Neuron (in vitro differentiated cells): ENCODE measurements around the gene PCK1.
"Not testable (repeated sequence)": the region's sequence is repeated elsewhere in the genome, so short reads cannot be mapped to it uniquely, and the experiment has no call there.

Experiments used
- H2AFZ ChIP-seq: one replicate; pipeline ENCODE4 v1.6.1; 2013; ENCODE audit warnings: low read depth, mild to moderate bottlenecking, inconsistent platforms, low read length, moderate library complexity
- H3K27me3 ChIP-seq: one replicate; pipeline ENCODE4 v1.6.1; 2013; ENCODE audit warnings: low read length; ENCODE audit not compliant: insufficient read depth
- H3K36me3 ChIP-seq: one replicate; pipeline ENCODE4 v1.6.1; 2013; ENCODE audit warnings: low read length; ENCODE audit not compliant: insufficient read depth
- H3K4me1 ChIP-seq: one replicate; pipeline ENCODE4 v1.6.1; 2013; ENCODE audit warnings: low read length; ENCODE audit not compliant: insufficient read depth
- H3K4me3 ChIP-seq: 2 replicates; pipeline ENCODE4 v1.5.1; 2013; ENCODE audit warnings: mild to moderate bottlenecking, low read length, moderate library complexity
- H3K9me3 ChIP-seq: one replicate; pipeline ENCODE4 v1.6.1; 2013; ENCODE audit warnings: low read length

The PCK1 gene

GRCh38 chr20:57560554-57561355 lies at the start of gene PCK1:
TSS of gene PCK1 (plus strand) at chr20:57561110. CDS start at chr20:57561412, 302 bp downstream.
- Histone ChIP-seq H3K9me3 (no peaks in the 10 kb centered on the region), H3K27me3 (peaks cover 28% of the 10 kb centered on the region), H3K4me1 (no peaks in the 10 kb centered on the region), H3K36me3 (no peaks in the 10 kb centered on the region), H3K4me3 (no peak within 1 kb of the TSS), H2AFZ (no peak within 1 kb of the TSS)

GRCh38 chr20:57511709-57512108 lies 49.2 kb upstream of the PCK1 start:
- H3K4me1 ChIP-seq, H3K9me3 ChIP-seq, H2AFZ ChIP-seq, H3K36me3 ChIP-seq, H3K4me3 ChIP-seq: not testable (repeated sequence)
- peaks cover 19% of the 10 kb centered on the region for H3K27me3 ChIP-seq

GRCh38 chr20:57512432-57512831 lies 48.5 kb upstream of the PCK1 start:
- no peaks in the 10 kb centered on the region for H3K9me3 ChIP-seq
- no peak overlapping the region for H3K4me3 ChIP-seq
- peaks cover 16% of the 10 kb centered on the region for H3K27me3 ChIP-seq
- H3K36me3 ChIP-seq, result no peaks in the 10 kb centered on the region
- no peak overlapping the region for H2AFZ ChIP-seq
- H3K4me1 ChIP-seq, result no peaks in the 10 kb centered on the region

DNA sequence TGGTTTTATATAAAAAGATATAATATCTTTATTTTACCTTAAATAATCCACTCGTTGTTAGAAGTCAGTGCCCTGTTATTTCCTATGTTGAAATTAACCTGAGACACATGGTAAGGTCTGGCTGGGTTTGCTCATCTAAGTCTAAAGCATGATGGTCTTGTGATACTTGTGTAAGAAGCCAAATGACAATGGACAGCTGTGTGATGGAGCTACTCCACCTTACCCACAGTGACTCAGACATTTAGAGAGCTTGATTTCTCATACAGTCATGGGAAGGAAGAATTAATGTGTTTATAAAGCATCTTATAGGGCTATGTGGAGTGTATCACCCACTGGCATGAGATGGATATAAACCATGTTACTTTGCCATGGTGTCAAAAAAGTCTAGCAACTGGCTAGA lies 47.7 kb upstream of the PCK1 start:
- Histone ChIP-seq H2AFZ (no peak overlapping the region), H3K4me3 (no peak overlapping the region), H3K9me3 (no peaks in the 10 kb centered on the region), H3K4me1 (no peaks in the 10 kb centered on the region), H3K27me3 (peaks cover 15% of the 10 kb centered on the region), H3K36me3 (no peaks in the 10 kb centered on the region)

DNA sequence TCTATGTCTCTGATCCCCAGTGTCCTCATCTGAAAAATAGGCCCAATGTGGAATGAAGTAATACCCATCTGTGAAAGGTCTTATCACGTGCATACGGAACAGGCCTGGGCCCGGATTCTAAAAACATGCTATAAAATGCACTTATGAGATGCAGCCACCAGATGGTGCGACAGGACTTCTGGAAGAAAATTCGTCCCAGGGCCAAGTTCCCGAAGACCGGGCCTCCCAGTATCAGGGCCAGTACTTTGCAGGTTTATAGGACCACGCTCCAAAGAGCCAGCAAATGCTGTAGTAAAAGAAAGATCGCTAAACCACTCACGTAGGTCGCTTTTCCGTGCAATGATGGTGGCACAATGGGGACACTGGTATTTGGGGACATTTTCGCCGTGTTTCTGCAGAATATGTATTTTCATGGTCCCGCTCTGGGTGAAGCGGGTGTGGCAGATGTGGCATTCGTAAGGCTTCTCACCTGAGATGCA lies 46.6 kb upstream of the PCK1 start:
- H2AFZ ChIP-seq, result no peak overlapping the region
- no peak overlapping the region for H3K4me3 ChIP-seq
- H3K36me3 ChIP-seq, result no peaks in the 10 kb centered on the region
- no peaks in the 10 kb centered on the region for H3K9me3 ChIP-seq
- H3K27me3 ChIP-seq, result peaks cover 9% of the 10 kb centered on the region
- no peaks in the 10 kb centered on the region for H3K4me1 ChIP-seq

DNA sequence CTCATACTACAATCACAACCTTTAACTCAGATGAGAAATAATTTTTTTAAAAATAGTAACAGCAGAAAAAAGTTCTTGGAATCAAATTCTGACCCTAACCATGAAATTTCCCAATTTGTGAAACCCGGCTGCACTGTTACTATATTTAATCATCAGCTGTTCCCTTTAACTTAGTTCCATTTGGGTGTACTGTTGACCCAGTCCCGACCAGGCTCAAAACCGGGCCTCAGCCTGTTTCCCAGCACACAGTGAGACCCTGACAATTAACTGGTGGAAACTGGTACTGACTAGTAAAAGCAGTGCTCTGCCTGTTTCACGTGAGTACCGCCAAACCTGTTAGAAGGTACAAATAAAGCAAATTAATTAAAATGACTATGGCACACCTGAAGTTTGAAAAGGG lies 43.0 kb upstream of the PCK1 start:
- Histone ChIP-seq H2AFZ (no peak overlapping the region), H3K4me1 (peaks cover 1% of the 10 kb centered on the region), H3K36me3 (no peaks in the 10 kb centered on the region), H3K9me3 (peaks cover 1% of the 10 kb centered on the region), H3K27me3 (peaks cover 15% of the 10 kb centered on the region), H3K4me3 (no peak overlapping the region)

DNA sequence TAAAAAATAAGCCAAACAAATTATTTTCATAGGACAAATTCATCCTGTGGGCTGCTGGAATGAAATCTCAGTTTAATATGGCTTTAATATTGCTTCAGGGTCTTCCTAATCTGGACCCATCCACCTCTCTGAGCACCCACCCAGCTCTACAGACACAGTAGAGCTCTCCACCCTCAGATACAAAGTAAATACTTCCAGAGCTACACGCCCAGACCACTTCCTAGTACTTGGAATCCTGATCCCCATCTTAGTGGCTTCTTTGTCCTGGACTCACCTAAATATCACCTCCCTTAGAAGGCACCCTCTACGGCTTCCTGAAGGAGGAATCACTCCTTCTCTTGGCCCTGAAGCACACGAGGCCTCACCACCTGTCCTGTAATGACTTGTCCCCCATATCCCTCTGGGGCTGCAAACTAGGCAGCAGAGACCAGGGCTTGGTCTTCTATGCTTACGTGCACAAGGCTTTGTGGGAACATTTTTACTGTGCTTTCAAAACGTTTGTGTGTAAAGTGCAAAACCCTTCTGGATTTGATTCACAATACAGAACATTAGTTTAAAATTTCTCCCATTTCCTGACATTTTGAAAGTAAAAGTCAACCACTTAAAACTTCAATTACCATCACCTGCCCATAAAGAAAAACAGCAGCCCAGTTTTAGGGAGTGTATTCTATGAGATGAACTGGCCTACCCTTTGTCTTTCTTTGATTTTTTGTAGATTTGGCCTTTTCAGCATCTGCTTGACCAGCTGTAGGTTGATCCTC lies 38.4 kb upstream of the PCK1 start:
- no peak overlapping the region for H2AFZ ChIP-seq
- H3K4me1 ChIP-seq, result peaks cover 5% of the 10 kb centered on the region
- H3K27me3 ChIP-seq, result peaks cover 13% of the 10 kb centered on the region
- H3K36me3 ChIP-seq, result no peaks in the 10 kb centered on the region
- H3K4me3 ChIP-seq, result no peak overlapping the region
- H3K9me3 ChIP-seq, result peaks cover 1% of the 10 kb centered on the region

- peaks cover 5% of the 10 kb centered on the region for H3K4me1 ChIP-seq
- no peak overlapping the region for H3K4me3 ChIP-seq
- peaks cover 9% of the 10 kb centered on the region for H3K27me3 ChIP-seq
- H3K36me3 ChIP-seq, result no peaks in the 10 kb centered on the region
- no peak overlapping the region for H2AFZ ChIP-seq
- peaks cover 1% of the 10 kb centered on the region for H3K9me3 ChIP-seq
These were observed 37.1 kb upstream of the PCK1 start for GRCh38 chr20:57523782-57524181.

GRCh38 chr20:57524511-57525176 lies 36.3 kb upstream of the PCK1 start, which contains the start of gene CTCFL:
TSS of gene CTCFL (minus strand) at chr20:57525140. CDS start at chr20:57524205, 935 bp downstream.
- Histone ChIP-seq H2AFZ (no peak within 1 kb of the TSS), H3K27me3 (peaks cover 9% of the 10 kb centered on the region), H3K4me1 (peaks cover 5% of the 10 kb centered on the region), H3K9me3 (peaks cover 1% of the 10 kb centered on the region), H3K36me3 (no peaks in the 10 kb centered on the region), H3K4me3 (no peak within 1 kb of the TSS)

DNA sequence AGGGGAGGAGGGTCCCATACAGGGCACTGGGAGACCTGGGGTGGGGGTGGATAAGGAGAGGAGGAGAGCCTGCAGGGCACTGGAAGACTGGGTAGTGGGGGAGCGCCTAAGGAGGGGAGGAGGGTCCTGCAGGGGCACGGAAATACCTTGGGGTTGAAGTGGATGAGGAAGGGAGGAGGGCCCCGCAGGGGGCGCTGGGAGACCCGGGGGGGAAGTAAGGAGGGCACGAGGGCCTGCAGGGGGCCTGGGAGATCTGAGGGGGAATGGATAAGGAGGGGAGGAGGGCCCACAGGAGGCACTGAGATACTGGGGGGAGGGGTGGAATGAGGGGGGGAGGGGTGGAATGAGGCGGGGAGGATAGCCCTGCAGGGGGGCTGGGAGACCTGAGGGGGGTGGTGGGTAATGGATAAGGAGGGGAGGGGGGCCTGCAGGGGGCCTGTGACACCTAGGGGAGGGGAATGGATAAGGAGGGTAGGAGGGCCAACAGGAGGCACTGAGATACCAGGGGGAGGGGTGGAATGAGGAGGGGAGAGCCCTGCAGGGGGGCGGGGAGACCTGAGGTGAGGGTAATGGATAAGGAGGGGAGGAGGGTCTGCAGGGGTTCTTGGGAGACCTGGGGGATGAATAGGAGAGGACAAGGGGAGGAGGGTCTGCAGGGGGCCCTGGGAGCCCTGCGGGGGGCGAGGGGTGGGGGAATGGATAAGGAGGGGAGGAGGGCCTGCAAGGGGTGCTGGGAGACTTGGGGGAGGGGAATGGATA lies 35.4 kb upstream of the PCK1 start:
- Histone ChIP-seq H3K4me1 (peaks cover 5% of the 10 kb centered on the region), H3K36me3 (no peaks in the 10 kb centered on the region), H2AFZ (no peak overlapping the region), H3K9me3 (peaks cover 1% of the 10 kb centered on the region), H3K27me3 (peaks cover 9% of the 10 kb centered on the region), H3K4me3 (no peak overlapping the region)

DNA sequence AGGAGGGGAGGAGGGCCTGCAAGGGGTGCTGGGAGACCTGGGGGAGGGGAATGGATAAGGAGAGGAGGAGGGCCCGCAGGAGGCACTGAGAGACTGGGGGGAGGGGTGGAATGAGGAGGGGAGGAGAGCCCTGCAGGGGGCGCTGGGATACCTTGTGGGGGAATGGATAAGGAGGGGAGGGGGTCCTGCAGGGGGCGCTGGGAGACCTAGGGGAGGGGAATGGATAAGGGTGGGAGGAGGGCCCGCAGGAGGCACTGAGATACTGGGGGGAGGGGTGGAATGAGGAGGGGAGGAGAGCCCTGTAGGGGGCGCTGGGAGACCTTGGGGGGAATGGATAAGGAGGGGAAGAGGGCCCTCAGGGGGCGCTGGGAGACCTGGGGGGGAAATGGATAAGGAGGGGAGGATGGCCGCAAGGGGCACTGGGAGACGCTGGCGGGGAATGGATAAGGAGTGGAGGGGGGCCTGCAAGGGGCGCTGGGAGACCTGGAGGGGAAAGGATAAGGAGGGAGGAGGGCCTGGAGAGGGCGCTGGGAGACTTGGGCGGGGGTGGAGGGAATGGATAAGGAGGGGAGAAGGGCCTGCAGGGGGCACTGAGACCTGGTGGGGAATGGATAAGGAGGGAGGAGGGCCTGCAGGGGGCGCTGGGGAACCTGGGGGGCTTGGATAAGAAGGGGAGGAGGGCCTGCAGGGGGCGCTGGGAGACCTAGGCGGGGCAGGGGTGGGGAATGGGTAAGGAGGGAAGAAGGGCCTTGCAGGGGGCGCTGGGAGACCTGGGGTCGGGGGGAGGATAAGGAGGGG lies 34.6 kb upstream of the PCK1 start:
- H3K9me3 ChIP-seq, result peaks cover 1% of the 10 kb centered on the region

GRCh38 chr20:57526885-57527460 lies 33.9 kb upstream of the PCK1 start:
- peaks cover under 1% of the 10 kb centered on the region for H3K27me3 ChIP-seq
- peaks cover 5% of the 10 kb centered on the region for H3K4me1 ChIP-seq
- H3K36me3 ChIP-seq, result no peaks in the 10 kb centered on the region
- H2AFZ ChIP-seq, result no peak overlapping the region
- no peak overlapping the region for H3K4me3 ChIP-seq
- peaks cover 1% of the 10 kb centered on the region for H3K9me3 ChIP-seq

More for the DNA sequence above, 34.6 kb upstream of the PCK1 start:
- no peaks in the 10 kb centered on the region for H3K36me3 ChIP-seq
- no peak overlapping the region for H2AFZ ChIP-seq
- peaks cover 8% of the 10 kb centered on the region for H3K27me3 ChIP-seq
- peaks cover 5% of the 10 kb centered on the region for H3K4me1 ChIP-seq
- H3K4me3 ChIP-seq, result no peak overlapping the region
